ENCODE measurements around the gene ABCF2.
A peak's percentile ranks its signal among the peaks of the same experiment; 100 is the strongest.

ABCF2 gene

DNA sequence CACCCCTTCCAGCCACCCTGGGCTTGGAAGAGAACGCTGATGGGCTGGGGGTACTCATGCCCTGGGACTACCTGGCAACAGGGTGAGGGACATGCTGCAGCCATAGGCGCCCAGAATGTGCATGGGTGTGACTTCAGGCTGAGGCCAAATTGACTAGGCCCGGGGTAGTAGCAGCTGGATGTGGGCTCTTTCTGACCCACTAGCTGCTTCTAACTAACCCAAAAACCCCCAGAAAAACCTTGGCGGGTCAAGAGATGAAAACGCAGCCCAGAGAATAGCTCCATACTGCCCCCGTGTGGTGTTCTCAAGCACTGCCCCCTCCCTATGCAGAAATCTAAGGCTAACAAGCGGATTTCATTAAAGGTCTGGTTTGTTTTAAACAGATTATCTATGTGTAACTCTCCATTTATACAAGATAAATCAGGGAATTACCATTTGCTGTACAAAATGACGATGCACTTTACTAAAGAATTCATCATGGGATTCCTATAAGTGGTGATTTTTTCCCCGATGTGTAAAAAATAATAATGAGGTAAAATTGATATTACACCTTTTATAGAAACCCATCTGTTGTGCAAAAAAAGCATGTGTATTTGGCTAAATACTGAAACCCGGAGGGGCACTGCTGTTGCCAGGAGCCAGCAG is 17.3 kb upstream of the ABCF2 start:
- DNase-seq = peak; percentile 69
- in situ Hi-C loops (cut with HindIII; ENCODE audit: low pct_ligation_motif_present, low pct_unique_long_range_greater_than_20kb, low sequenced_read_pairs) = no loop called here

DNA sequence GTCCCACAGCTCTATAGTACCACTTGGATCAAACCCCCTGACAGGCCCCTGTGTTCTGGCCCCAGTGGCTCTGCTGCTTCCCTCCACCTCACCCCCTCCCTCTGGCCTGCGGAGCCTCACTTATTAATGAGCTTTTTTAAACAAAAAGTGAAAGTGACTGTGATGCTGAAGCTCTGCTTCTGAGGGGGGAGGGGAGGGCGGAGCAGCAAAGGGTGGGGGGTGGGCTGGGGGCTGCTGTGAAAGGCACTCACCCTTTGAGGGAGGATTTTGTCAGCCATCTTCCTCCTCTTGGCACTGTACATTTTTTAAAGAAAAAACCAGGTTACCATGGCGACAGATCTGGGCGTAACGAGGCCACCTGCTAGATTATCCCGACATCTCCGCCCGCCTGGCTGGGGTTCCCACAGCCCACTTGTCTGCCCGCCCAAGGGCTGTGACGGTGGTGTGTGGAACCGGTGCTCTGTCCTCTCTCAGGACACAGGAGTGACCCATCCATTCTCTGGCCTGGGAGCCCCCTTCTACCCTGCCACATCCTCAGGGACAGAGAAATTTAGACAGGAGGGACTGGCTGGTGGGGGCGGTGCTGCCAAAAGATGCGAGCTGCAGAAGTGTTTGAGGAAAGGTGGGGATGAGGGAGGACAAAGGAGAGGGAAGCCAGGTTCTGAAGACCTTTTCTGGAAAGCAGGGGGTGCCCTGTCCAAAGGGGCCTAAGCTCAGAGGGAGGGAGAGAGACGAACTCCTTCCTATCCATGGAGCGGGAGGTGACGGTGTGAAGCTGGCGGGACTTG is 16.6 kb upstream of the ABCF2 start:
- in situ Hi-C loops (cut with HindIII; ENCODE audit: low pct_ligation_motif_present, low pct_unique_long_range_greater_than_20kb, low sequenced_read_pairs) = no loop called here
- DNase-seq = no peak

DNA sequence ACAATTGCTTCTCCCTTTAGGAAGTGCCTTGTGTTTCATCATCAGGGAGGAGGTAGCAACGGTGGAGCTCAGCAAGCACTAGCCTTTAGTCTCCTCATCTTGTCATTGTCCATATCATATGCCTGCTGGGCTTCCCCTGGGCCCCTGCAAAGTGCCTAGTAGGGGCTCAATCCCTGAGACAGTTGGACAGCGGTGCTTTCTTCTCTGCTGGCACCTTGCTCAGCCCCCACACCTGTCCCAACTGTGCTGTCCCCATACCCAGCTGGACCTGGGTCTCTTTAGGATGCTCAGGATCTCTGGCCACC is 16.0 kb upstream of the ABCF2 start:
- DNase-seq = no peak
- in situ Hi-C loops (cut with HindIII; ENCODE audit: low pct_ligation_motif_present, low pct_unique_long_range_greater_than_20kb, low sequenced_read_pairs) = no loop called here

DNA sequence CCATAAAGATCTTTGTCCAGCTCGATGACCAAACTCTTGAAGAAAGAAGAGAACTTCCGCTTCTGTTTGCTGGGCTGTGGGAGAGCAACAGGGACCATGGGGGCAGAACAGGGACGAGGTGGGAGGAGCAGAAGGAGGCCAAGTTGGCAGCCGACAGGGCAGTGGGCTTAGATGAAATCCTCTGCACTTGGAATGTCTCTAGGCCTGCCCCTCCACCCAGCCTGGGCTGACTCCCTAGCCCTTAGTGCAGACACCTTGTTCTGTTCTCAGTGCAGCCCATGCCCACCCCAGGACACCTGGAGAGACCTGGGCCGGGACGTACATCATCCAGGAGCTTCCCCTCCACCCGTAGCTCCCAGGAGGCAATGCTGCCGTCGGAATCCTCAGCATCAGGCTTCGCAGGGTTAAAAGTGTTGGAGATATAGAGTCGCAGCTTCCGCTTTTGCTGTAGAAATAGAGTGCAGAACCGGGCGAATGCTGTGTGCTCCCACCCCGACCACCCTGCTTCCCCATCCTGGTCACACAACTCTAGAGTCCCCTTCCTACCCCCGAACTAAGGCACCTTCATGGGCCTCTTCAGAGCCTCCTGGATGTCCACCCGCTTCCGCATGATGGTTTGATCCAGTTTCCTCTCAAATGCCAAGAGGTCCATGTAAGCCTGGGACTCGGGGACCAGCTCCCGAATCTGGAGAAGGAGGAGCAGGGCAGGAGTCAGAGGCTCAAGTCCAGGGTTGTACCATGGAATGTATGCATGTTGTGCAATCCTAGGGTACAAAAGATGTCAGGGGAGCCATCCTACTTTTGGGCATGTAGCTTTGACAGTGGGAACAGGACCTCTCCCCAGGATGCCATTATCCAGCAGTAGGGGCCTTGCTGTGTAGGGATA is 15.4 kb upstream of the ABCF2 start:
- DNase-seq = no peak
- in situ Hi-C loops (cut with HindIII; ENCODE audit: low pct_ligation_motif_present, low pct_unique_long_range_greater_than_20kb, low sequenced_read_pairs) = no loop called here

DNA sequence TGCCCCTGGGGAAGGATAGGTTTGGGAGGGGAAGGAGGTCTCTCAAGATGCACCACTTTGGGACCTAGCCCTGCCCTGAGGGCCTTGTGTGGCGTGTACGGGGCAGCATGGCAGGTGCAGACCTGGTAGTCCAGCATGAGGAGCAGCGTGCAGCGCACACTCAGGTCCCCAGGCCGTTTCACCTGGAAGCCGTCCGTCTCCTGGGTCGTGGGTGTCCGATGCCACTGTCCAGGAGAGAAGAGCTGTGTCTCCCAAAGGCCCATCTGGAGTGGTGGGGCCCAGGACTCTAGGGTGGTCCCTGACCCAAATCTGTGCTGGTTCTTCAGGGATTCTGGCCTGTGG is 14.7 kb upstream of the ABCF2 start:
- in situ Hi-C loops (cut with HindIII; ENCODE audit: low pct_ligation_motif_present, low pct_unique_long_range_greater_than_20kb, low sequenced_read_pairs) = no loop called here
- DNase-seq = no peak

DNA sequence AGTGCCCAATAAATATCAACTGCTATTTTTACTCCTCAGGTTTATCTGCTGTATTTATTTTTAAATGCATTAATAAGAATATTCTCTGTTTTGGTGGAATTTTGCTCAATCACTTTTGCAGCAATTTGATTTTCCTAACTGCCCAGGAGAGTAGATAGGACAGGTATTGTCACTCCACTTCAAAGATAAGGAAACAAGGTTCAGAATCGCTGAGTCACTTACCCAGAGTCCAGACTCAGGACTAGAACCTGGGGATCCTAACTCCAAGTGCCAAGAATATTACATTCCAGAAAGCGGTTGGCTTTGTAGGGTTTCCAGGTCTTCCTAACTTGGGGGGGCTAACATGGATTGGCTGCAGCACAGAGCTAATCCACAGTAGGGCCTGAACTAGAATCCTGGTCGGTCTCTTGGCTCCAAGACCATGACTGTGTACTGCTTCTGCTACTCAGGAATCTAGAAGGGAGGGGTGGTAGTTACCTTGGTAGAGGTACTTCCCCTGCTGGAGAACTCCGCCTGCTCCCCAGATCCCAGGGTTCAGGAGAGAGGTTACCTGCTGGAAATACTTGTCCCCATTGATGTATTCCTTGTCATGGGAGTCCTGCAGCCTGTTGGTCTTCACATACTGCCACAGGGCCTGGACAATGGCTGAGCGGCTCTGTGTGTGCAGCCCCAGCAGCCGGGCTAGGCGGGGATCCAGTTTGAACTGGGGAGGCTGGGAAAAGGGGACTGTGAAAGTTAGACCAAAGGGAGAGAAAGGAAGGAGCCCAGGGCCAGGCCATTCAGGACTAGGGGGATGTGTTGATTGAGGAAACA is 14.1 kb upstream of the ABCF2 start:
- in situ Hi-C loops (cut with HindIII; ENCODE audit: low pct_ligation_motif_present, low pct_unique_long_range_greater_than_20kb, low sequenced_read_pairs) = no loop called here
- no peak for DNase-seq

DNA sequence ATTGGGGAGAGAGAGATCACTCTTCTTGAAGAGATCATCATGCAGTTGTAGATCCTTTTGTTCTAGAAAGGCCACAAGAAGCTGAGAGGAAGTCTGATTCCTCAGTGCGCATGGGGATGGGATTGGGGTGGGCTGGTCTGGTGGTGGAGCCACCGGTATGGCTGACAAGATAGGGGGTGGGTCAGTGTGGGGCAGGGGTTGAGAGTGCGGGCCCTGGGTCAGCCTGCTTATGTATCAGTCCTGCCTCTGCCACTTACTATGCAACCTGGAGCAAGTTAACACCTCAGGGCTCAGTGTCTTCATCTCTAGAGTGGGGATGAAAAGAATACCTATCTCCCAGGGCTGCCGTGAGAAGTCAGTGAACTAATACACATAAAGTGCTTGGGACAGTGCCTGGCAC is 13.5 kb upstream of the ABCF2 start:
- in situ Hi-C loops (cut with HindIII; ENCODE audit: low pct_ligation_motif_present, low pct_unique_long_range_greater_than_20kb, low sequenced_read_pairs) = no loop called here
- DNase-seq = no peak

DNA sequence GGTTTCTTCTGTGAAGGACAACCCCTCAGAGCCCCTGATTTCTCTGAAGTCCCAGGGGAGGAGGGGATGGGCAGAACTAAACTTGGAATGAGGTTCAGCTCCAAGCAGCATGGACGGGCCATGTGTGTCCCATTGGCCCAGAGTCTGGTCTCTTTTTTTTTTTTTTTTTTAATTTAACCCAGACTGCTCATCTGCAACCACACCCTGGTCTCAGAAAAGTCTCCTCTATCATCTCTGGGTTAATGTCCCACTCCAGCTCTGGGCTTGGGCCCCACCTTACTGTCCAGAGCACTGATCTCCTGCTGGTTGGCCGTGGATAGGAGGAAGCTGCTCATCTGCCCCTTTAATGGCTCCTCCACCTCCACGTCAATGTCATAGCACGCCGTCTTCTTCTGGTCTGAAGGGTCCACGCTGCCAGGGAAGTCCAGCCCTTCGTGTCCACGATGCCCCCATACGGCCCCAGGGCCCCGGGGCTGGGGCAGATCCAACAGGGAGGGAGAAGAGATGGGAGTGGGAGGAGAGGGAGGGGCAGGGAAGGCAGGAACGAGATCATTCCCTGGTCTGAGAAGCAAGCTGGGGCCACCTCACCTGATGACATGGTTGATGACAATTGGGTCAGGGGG is 12.9 kb upstream of the ABCF2 start:
- DNase-seq = no peak
- in situ Hi-C loops (cut with HindIII; ENCODE audit: low pct_ligation_motif_present, low pct_unique_long_range_greater_than_20kb, low sequenced_read_pairs) = no loop called here

DNA sequence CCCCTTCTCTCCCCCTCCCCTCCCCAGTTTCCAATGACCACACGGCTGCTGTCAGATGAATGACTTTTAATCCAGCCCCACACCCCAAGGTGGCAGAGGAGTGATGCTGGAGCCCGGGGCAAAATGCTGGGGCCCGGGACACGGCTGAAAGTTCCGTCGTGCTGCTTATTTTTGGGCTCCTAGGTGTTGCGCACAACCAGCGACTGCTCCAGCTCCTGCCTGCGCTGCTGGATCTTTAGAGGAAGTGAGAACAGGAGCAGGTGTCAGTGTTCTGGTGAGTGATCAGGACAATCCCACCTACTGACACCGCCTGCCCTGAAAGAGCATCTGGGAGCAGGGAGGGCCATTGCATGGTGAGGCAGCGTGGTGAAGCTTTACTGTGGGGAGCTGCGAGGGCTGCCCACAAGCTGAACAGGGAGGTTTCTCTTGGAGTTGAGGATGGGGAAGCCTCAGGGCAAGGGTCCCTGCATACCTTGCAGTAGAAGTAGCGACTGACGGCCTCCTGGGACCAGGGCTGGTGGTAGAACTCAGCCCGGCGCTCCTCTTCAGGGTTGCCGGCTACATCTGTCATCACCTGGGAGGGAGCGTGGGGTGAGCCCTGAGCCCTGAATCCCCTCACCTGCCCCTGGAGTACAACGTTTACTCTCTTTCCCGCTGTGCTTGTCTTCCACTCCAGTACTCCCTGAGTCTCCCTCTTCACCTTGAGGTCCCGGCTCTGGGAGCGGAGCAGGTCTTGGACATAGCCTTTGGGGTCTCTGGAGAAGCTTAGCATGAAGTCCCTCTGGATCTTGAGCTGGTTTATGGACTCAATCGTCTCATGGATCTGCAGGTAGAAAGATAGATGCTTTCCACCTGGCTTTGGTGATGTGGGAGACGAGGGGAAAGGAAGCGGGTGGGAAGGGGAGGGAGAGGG is 12.2 kb upstream of the ABCF2 start:
- in situ Hi-C loops (cut with HindIII; ENCODE audit: low pct_ligation_motif_present, low pct_unique_long_range_greater_than_20kb, low sequenced_read_pairs) = no loop called here
- DNase-seq = no peak

DNA sequence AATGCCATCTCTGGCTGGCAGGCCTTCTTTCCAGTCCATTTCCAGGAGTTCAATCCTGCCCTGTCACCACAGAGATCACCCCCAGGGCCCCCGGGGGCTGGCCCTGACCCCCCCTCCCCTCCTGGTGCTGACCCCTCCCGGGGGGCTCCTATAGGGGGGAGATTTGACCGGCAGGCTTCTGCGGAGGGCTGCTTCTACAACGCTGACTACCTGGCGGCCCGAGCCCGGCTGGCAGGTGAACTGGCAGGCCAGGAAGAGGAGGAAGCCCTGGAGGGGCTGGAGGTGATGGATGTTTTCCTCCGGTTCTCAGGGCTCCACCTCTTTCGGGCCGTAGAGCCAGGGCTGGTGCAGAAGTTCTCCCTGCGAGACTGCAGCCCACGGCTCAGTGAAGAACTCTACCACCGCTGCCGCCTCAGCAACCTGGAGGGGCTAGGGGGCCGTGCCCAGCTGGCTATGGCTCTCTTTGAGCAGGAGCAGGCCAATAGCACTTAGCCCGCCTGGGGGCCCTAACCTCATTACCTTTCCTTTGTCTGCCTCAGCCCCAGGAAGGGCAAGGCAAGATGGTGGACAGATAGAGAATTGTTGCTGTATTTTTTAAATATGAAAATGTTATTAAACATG is 11.3 kb upstream of the ABCF2 start:
- DNase-seq = no peak
- in situ Hi-C loops (cut with HindIII; ENCODE audit: low pct_ligation_motif_present, low pct_unique_long_range_greater_than_20kb, low sequenced_read_pairs) = no loop called here

DNA sequence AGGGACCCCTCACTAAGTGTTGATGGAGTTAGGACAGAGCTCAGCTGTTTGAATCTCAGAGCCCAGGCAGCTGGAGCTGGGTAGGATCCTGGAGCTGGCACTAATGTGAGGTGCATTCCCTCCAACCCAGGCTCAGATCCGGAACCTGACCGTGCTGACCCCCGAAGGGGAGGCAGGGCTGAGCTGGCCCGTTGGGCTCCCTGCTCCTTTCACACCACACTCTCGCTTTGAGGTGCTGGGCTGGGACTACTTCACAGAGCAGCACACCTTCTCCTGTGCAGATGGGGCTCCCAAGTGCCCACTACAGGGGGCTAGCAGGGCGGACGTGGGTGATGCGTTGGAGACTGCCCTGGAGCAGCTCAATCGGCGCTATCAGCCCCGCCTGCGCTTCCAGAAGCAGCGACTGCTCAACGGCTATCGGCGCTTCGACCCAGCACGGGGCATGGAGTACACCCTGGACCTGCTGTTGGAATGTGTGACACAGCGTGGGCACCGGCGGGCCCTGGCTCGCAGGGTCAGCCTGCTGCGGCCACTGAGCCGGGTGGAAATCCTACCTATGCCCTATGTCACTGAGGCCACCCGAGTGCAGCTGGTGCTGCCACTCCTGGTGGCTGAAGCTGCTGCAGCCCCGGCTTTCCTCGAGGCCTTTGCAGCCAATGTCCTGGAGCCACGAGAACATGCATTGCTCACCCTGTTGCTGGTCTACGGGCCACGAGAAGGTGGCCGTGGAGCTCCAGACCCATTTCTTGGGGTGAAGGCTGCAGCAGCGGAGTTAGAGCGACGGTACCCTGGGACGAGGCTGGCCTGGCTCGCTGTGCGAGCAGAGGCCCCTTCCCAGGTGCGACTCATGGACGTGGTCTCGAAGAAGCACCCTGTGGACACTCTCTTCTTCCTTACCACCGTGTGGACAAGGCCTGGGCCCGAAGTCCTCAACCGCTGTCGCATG is 10.5 kb upstream of the ABCF2 start:
- DNase-seq = no peak
- in situ Hi-C loops (cut with HindIII; ENCODE audit: low pct_ligation_motif_present, low pct_unique_long_range_greater_than_20kb, low sequenced_read_pairs) = no loop called here

DNA sequence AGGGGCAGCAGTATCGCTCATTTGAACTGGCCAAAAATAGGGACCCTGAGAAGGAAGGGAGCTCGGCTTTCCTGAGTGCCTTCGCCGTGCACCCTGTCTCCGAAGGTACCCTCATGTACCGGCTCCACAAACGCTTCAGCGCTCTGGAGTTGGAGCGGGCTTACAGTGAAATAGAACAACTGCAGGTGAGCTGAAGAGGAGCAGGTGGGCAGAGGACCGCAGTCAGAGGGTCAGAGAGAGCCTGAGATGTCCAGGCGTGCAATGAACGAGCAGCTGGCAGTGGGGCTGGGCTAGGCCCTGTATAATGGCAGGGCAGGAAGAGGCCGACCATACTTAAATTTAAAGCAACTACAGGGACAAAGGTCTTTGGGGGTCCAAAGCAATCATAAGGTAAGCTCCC is 9.4 kb upstream of the ABCF2 start:
- in situ Hi-C loops (cut with HindIII; ENCODE audit: low pct_ligation_motif_present, low pct_unique_long_range_greater_than_20kb, low sequenced_read_pairs) = no loop called here
- DNase-seq = no peak

DNA sequence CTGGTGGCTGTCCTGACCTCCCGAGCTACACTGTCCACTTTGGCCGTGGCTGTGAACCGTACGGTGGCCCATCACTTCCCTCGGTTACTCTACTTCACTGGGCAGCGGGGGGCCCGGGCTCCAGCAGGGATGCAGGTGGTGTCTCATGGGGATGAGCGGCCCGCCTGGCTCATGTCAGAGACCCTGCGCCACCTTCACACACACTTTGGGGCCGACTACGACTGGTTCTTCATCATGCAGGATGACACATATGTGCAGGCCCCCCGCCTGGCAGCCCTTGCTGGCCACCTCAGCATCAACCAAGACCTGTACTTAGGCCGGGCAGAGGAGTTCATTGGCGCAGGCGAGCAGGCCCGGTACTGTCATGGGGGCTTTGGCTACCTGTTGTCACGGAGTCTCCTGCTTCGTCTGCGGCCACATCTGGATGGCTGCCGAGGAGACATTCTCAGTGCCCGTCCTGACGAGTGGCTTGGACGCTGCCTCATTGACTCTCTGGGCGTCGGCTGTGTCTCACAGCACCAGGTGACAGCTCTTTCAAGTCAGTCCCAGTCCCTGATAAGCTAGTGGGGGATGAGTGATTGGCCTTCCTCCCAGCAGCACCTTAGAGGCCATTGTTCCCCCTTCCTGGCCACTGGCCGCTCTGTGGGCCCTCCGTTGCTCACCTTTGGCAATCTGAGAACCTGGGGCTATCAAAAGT is 8.2 kb upstream of the ABCF2 start:
- no peak for DNase-seq
- in situ Hi-C loops (cut with HindIII; ENCODE audit: low pct_ligation_motif_present, low pct_unique_long_range_greater_than_20kb, low sequenced_read_pairs) = no loop called here

DNA sequence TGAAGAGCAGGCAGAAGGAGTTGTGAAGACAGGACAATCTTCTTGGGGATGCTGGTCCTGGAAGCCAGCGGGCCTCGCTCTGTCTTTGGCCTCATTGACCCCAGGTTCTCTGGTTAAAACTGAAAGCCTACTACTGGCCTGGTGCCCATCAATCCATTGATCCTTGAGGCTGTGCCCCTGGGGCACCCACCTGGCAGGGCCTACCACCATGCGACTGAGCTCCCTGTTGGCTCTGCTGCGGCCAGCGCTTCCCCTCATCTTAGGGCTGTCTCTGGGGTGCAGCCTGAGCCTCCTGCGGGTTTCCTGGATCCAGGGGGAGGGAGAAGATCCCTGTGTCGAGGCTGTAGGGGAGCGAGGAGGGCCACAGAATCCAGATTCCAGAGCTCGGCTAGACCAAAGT is 6.8 kb upstream of the ABCF2 start:
- in situ Hi-C loops (cut with HindIII; ENCODE audit: low pct_ligation_motif_present, low pct_unique_long_range_greater_than_20kb, low sequenced_read_pairs) = no loop called here
- no peak for DNase-seq

DNA sequence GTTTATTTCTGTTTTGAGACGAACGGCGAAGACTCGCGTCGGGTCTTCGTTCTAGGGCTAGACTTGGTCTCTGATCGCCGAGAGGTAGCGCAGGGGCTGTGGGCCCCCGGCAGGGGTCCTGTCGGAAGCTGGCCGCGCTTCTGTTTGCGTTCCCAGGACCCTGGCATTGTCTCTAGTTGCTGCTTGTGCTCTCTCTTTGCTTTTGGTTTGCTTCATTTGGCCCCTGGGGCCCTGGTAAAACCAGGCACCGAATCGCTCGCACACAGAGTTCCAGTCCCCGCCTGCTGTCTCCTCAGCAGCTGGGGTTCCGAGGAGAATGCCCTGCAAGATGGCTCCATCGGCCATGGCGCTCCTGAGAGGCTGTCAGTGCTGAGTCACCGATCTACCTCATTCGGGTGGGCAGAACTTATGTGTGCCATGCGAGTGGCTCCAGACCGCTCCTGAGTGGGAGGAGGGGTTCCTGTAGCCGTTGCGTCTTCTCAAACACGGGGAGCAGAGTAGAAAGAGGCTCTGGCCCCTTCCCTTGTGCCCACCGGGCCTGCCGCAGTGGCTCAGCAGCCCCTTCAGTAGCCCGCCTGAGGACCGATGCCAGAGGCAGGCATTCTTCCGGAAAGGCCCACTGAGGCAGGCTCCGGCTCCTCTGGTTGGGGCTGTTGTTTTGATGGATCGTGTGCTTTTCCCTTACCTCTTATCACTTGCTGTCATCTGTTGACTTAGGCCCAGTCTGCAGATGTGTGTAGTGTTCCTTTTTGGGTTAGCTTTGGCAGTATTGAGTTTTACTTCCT is 6.1 kb upstream of the ABCF2 start:
- in situ Hi-C loops (cut with HindIII; ENCODE audit: low pct_ligation_motif_present, low pct_unique_long_range_greater_than_20kb, low sequenced_read_pairs) = no loop called here
- peak; percentile 94 for DNase-seq
